GM21576 (cell line): ENCODE results near the gene TRIM7.
A peak's percentile ranks its signal among the peaks of the same experiment; 100 is the strongest.
"Not testable (repeated sequence)": the region's sequence is repeated elsewhere in the genome, so short reads cannot be mapped to it uniquely, and the experiment has no call there.

Experiments used
- ATAC-seq: cut with Tn5 transposase; IDR thresholded peaks from one replicate; pipeline ENCODE4 v1.9.1; 2021; ENCODE audit warnings: mild to moderate bottlenecking, moderate library complexity; ENCODE audit not compliant: unreplicated experiment

Gene TRIM7

DNA sequence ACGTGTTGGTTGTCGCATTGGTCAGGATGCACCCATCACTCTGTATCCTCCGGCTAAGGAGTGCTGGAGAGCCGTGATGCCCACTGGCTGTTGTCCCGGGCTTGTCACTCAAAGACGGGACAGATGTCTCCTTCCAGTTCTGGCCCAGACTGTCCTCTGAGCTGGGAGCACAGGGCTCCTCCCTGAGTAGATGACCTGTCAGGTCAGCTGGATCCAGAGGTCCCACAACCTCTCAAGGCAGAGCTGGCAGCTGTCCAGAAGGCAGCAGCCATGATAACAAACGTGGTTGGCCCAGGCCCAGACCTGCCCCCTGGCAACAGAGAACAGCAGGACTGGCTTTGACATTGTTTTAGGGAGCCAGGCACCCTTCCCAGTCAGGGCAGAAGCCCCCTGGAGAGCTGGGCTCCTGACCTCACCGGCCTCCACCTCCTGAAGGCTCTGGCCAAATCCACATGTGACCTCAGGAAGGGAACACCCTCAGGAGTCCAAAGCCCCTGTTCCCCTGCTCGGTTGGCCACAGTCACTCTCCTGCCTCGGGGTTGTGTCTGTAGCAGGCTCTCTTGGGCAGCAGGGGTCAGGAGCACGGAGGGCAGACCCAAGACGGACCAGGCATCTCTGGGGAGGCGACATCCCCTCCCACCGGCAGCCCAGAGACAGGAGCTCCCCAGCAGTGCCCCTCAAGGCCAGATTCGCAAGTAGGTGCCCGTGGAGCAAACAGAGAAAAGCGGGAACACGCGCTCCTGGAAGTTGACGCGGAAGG, 10.3 kb downstream of the TRIM7 start:
- ATAC-seq = no peak

DNA sequence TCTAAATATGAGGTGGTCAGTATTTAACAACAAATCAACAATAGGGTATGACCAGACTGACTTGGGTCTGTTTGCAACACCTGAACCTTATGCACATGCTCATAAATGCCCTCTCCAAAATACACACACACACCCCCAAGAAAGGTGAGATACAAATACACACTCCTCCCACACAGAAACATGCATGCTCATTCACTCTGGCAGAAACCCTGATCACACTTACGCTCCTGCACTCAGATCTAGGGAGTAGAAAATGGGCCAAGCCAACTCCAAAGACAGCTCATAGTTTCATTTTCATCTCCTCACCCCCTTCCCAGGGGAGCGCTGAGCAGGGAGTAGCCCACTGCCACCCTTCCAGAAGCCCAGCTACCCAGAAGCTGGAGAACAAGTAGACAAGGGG, 11.3 kb downstream of the TRIM7 start:
- ATAC-seq = no peak

- ATAC-seq = no peak
Observed at GRCh38 chr5:181192337-181193046, 12.5 kb downstream of the TRIM7 start.

DNA sequence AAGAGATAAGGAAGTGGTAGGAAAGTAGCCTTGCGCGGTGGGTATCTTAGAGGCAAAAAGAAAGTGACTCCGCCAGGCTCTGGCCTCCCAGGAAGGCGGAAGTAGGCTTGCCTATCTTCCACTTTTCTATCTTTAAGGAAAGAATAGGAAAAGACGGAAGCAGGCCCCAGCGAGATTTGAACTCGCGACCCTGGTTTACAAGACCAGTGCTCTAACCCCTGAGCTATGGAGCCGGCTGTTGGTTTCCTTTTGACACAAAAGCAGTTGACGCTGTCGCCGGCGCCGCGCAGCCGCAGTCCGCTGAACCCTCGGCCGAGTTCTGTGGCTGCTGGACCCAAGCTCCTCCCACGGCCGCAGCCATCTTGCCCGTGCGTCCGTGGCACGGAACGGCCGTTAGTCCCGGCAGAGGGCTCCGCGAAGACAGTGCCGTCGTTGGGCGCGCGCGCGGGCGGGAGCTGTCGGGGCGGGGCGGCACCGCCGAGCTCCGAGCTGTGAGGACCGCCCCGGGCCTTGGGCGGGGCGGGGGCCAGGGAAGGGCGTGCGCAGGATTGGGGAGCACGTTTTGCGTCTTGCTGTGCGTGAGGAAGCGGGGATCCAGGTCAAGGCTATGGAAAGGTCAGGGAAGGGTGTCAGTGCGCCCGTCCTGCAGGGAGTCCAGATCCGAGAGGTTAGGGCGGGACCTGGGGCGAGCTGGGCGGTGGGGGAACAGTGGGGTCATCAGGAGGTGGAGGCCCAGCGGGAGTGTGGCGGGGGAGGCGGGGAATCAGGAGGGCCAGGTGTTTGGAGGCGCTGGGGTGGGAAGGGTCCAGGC, 13.3 kb downstream of the TRIM7 start:
- ATAC-seq = peak; percentile 47

DNA sequence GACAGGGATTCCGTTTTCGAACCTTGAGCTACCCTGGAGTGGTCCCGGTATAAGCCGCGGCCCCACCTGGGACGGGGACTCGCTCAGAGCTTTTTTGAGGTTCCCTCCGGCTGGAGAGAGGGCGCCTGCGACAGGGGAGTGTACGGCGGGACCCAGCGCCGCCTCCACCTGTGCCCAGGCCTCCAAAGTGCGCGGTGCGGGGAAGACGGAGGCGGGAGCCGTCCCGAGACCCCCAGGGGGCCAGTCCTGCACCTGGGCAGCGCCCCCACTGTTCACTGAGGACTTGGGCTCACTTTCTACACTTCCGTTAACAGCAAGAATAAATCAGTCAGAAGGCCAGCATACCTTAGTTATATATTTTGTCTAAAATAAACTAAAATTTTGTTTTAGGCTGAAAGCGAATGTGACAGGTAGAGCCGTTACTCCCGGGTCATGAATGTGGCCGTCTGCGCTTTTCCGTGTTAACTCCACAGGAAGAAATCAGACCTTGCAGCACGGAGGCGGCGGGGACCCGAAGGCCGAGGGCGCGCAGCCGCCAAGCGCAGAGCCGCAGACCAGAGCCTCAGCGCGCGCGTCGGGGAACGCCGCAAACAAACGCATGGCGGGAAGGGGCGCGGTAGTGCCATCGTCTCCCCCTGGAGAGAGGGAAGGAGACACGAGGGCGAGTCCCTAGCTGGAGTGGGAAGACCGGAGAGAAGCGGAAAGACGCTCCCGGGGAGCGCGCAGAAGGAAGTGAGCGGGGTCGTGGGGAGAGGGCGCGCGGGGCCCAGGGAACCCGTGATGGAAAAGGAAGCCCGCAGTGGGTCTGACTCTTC, 14.1 kb downstream of the TRIM7 start:
- ATAC-seq = peak; percentile 5

GRCh38 chr5:181189962-181190710, 14.9 kb downstream of the TRIM7 start:
- no peak for ATAC-seq

DNA sequence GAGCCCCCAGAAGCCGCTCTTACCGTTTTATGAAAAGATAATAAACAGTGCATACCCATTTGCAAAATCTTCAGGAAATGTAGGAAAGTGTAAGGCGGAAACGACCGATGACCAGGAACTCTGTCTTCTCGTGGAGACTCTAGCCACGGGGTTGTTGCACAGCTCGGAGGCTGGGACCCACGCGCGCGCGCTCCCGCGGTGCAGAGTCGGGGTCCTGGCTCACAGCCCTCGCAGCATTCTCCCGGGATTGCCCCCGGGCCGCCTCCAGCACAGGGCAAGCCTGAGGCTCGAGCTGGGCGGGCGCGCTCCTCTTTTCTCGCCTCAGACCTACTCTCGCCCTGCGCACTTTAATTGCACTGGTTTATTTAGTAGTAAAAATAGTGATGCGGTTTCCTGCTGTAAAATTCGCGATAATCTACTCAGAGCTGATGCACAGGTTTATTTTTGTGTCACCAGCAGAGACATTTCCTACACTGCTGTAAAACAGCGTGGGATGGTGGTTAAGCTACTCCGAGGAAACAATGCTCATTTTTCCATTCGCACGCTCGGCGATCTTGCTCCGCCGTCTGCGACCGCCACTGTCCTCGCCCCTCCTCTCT, 15.5 kb downstream of the TRIM7 start:
- ATAC-seq = no peak

- peak; percentile 16 for ATAC-seq
Observed at GRCh38 chr5:181188700-181189362, 16.2 kb downstream of the TRIM7 start.

GRCh38 chr5:181187500-181188213, 17.3 kb downstream of the TRIM7 start:
- no peak for ATAC-seq

GRCh38 chr5:181186986-181187499, 18.0 kb downstream of the TRIM7 start:
- ATAC-seq = no peak

DNA sequence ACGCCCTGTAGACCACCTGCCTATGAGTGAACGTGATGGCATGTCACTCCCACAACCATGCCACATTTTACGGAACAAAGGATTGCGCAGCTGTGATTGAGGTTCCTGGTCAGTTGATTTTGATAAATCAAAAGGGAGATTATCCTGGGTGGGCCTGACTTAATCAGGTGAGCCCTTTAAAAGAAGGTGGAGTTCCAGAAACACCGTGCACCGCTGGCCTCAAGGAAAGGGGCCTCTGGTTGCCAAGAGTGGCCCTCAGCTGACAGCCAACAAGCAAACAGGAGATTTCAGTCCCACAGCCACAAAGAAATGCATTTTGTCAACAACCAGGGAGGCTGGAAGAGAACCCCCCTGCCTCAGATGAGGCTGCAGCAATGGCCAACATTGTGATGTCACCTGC, 19.0 kb downstream of the TRIM7 start:
- no peak for ATAC-seq

DNA sequence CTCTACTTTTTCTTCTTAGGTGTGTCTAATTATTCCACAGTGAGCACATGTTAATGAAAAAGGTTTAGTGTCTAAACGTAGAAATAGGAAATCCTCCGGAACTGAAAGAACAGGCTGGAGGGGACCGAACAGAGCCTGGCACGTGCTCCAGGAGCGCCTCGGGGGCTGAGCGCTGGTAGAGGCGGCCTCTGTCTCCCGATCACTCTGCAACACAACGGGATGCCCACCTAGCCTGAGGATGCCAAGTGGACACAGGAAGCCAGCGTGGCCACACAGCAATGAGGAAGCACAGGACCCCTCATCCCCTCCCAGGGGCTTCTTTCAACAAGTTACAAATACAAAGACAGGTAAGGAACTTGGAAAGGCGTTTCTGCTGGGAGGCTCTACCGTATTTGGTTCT, 19.4 kb downstream of the TRIM7 start:
- no peak for ATAC-seq

DNA sequence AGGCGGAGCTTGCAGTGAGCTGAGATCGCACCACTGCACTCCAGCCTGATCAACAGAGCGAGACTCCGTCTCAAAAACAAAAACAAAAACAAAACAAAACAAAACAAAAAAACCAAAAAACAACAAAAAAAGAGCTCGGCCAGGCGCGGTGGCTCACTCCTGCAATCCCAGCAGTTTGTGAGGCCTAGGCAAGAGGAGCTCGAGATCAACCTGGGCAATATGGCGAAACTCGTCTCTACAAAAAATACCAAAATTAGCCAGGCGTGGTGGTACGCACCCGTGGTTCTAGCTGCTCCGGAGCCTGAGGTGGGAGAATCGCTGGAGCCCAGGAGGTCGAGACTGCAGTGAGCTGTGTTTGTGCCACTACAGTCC, 20.2 kb downstream of the TRIM7 start:
- no peak for ATAC-seq

DNA sequence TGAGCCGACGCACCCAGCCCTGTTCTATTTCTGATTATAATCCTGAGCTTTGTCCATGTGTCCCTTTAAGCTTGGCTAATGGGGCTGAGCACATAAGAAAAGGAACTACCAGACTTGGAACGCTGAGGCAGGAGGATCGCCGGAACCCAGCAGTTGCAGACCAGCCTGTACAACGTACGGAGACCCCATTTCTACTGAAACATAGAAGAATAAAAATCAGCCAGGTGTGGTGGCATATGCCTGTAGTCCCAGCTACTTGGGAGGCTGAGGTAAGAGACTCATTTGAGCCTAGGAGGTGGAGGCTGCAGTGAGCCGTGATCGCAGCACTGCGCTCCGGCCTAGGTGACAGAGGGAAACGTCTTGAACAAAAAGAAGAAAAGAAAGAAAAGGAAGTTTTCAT, 22.3 kb downstream of the TRIM7 start:
- no peak for ATAC-seq

DNA sequence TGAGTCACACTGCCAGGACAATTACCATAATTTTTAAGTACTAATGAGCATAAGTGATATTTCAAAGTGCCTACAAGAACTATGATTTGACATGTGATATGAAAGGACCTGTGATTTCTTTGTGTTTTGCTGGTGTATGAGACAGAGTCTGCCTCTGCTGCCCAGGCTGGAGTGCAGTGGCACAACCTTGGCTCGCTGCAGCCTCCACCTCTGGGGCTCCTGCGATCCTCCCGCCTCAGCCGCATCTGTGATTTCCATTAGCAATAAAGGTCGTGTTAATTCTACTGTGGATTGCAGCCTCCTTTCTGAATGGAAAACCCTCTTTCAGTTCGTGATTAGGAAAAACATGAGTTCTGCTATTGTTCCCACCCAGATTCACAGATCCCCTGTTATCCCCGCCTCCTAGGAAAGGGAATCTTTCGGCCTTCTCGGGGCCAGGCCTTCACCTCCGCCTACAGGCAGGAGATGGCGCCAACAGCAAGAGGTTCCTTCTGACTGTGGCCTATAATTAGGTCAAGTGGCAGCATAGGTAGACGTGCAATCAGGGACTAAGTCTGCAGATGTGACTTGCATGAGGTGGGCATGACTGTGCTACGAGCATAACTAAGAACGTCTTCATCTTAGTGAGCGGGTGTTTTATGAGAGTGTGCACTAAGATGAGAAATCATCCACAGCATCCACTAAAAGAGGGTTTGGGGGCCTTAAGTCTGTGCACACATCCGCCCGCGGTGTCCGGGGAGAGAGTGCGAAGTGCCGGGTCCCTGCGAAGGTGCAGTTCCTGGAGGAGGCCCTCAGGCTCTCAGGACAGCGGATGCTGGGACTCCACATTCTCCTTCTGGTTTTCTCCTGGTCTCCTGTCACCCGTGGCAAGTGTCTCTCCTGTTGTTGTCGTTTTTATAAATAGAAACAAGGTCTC, 23.1 kb downstream of the TRIM7 start:
- peak; percentile 69 for ATAC-seq

- not testable (repeated sequence) for ATAC-seq
Observed at GRCh38 chr5:181177559-181177958, 27.4 kb downstream of the TRIM7 start.

GRCh38 chr5:181176254-181176952, 28.6 kb downstream of the TRIM7 start:
- no peak for ATAC-seq
